HuH-7.5 (cell line): ENCODE results near the gene BMAL2.

Experiments used
- DNase-seq: peaks from one replicate; pipeline ENCODE4 v3.0.0; 2011; ENCODE audit warnings: low spot score

BMAL2 gene

GRCh38 chr12:27324530-27324929 lies 8.1 kb upstream of the BMAL2 start:
- DNase-seq: no peak

GRCh38 chr12:27330846-27331245 lies 1.8 kb upstream of the BMAL2 start:
- no peak for DNase-seq

- no peak for DNase-seq
Observed at GRCh38 chr12:27331291-27331926, 1.2 kb upstream of the BMAL2 start.

- no peak for DNase-seq
Observed at GRCh38 chr12:27331927-27332324, 710 bp upstream of the BMAL2 start.

- no peak for DNase-seq
Observed at GRCh38 chr12:27332407-27332713, 276 bp upstream of the BMAL2 start.

GRCh38 chr12:27333403-27334009 lies 870 bp downstream of the BMAL2 start:
- peak; percentile 37 for DNase-seq

DNA sequence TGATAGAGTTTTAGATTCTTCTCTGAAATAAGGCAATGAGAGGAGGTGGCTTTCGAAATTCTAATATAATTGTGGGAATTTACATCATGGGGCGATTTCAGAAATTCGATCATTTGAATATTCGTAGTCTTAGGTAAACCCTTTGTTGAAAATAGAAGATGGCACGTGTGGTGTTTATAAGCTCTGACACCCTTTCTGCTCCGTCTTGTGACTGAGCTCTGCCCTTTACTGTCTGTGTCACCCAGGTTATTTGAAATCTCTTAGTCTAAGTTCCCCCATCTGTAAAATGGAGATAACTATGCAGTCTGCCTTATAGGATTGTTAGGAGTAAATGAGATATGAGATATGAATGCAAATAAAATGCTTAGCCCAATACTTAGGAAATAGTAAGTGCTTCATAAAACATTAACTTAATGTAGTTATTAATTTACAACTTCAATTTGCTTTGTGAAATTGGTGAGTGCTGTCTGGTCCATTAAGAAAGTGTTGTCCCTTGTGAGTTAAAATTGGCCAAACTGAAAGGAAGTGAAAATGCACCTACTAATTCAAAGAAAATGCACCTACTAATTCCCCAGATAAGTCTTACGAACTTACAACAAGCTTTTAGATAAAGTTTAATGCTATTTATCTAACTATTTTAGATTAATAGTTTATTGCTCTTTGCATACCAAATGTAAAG lies 1.5 kb downstream of the BMAL2 start:
- no peak for DNase-seq

GRCh38 chr12:27334721-27335082 lies 2.1 kb downstream of the BMAL2 start:
- DNase-seq: no peak

DNA sequence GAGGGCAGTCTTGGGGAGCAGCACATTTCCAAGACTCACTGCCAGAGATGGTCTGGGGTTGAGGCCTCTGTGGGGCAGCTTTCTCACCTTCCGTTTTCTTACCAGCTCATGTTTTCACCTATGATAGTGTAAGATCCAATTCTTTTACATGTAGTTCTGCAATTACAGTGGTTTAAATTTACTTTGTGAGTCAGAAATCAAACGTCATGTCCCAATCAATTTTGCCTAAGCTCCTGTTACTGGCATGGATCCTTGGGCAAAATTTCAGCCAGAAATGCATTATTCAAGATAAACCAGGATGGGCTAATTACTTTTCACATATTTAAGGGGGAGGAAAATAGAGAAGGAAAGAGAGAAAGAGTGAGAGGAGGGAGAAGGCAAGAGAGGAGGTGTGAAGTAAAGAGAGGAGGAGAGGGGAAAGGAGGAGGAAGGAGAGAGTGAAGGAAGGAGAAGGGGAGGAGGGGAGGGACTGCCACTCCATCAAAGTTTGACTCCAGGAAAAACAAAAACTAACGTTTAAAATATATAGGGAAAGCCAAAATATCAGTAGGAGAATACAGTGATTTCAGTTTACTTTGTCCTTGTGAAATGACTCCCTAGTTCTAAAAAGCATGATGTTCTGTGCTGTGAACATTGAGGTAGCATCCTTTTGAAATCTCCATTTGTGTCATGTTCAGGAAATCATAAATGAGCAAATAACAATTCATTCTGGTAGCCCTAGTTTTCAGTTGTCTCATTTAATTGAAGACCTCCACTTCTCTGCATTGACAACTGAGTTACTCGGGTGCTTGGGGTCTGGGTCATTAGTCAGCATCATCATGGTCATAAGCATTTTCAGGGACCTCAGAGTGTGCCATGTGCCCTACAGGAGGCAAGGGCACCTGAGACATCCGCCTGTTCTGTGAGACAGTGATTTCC lies 3.0 kb downstream of the BMAL2 start:
- DNase-seq: no peak

DNA sequence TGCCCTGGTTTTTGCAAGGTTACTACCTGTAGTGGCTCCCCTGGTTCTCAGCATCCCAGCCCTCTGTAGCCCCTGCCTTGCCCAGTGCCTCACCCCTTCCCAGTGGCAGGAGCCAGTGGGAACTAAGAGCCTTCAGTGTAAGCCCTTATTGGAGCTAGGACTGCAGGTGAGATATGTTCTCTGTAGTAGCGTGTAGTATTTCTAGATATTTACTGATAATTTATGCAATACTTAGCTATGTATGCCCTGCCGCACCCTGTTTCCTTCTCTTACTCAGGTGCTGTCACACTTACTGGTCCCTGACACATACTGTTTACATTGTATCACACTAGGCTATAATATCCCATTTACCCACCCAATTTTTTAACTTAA lies 3.6 kb downstream of the BMAL2 start:
- no peak for DNase-seq

GRCh38 chr12:27337376-27337775 lies 4.7 kb downstream of the BMAL2 start:
- DNase-seq: no peak

- no peak for DNase-seq
Observed at GRCh38 chr12:27338473-27338872, 5.8 kb downstream of the BMAL2 start.

DNA sequence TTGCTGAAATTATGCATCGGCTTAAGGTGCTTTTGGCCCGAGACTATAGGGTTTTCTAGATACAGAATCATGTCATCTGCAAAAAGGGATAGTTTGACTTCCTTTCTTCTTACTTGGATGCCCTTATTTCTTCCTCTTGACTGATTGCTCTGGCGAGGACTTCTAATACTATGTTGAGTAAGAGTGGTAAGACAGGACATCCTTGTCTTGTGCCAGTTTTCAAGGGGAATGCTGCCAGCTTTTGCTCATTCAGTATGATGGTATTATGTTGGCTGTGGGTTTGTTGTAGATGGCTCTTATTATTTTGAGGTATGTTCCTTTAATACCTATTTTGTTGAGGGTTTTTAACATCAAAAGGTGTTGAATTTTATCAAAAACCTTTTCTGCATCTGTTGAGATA lies 8.3 kb downstream of the BMAL2 start:
- no peak for DNase-seq

- DNase-seq: no peak
Observed at GRCh38 chr12:27342536-27342935, 9.9 kb downstream of the BMAL2 start.

DNA sequence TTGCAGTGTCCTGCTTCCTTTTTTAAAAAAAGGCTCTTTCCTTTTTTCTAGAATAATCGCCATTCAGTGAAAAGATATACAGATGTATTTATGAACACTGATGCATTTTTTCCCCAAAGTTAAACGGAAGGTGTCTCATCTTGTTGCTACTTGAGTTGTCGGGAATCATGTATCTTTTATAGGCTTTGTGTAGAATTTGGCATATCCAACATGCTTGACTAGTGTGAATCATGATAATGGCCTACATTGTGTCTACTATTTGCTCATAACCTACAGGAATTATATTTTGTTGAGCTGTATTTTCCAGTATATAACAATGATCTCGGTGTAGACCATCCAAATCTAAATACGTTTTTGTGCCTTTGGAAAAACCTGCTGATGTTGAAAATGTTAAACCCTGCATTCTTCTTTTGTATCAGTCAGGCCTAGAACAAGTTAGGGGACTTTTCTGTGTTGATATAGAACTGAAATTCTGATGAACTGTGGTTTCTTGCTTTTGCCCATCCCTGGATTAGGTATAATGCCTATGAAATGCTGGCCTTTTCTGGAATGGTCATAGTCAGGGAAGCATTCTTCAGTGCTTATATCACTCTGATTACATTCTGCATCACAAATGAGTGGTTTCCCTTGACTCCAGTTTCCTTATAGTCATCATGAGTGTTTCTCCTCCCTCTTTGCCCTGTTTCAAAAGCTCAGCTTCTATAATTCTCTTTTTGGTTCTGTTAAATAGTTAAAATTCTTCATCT lies 10.8 kb downstream of the BMAL2 start:
- DNase-seq: no peak

GRCh38 chr12:27344246-27344645 lies 11.6 kb downstream of the BMAL2 start:
- no peak for DNase-seq

DNA sequence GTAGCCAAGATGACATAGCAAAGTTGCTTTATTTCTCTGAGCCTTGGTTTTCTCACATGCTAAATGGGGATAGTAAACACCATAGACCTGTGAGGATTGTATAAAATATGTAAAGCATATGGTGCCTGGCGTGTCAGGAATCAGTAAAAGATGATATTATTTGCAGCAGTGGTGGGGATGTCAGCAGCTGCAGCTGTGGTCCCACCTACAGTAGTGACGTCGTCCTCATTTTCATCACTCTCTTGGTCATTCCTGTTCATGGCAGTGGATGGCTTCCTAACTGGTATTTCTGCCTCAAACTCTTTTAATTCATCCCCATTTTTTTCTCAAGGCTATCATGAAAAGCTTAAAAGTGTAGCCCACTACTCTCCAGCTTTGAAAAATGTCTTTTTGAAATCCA lies 12.1 kb downstream of the BMAL2 start:
- DNase-seq: no peak

DNA sequence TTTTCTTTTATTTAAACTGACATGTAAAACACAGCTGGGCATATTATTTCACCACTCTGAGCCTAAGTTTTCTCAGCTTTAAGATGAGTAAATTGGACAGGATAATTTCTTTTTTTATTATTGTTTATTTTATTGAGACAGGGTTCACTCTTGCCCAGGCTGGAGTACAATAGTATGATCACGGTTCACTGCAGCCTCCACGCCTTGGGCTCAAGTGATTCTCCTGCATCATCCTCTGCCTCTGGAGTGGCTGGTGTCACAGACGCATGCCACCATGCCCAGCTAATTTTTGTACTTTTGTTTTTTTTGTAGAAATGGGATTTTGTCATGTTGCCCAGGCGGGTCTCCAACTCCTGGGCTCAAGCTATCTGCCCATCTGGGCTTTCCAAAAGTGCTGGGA lies 12.7 kb downstream of the BMAL2 start:
- no peak for DNase-seq

DNA sequence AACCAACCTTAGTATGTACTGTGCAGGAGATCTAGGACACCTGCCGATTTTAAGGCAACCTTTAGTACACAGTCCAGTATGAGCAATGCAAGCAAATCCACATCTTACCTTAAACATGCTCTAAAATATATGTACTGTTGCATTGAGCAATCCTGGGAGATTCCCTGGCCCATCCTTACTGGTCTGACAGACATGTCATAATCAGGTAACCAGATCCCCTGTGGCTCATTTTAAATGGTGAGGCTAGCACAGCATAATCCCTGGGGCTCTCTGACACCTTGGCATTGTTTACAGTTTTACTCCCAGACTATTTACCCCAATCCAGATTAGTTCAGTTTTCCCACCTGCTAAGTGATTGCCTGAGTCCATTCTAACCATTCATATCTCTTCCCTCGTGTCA lies 15.1 kb downstream of the BMAL2 start:
- no peak for DNase-seq

- no peak for DNase-seq
Observed at GRCh38 chr12:27351476-27351875, 18.8 kb downstream of the BMAL2 start.

- DNase-seq: no peak
Observed at GRCh38 chr12:27355486-27355885, 22.9 kb downstream of the BMAL2 start.

DNA sequence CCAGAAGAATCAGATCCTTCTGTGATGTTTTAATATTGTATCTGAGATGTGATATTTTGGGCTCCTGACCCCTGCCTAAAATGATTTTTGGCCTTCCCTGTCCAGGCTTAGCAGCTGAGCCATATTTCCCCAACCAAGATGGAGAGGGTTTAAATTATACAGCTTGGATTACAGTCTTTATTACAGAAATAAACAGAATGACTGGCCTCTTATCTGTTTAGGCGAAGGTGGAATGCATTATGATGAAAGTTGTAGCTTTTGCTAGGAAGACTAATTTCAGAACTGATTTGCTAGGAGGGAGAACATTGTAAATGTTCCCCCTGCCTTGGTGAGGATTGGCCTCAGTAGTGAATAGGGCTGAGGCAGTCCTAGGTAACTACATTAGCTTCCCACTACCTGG lies 23.3 kb downstream of the BMAL2 start:
- DNase-seq: no peak
